HL-60/S4 (cell line): ENCODE results near the gene TGM3.

ENCODE experiments used
- in situ Hi-C: fragments of 300-500 bp; cut with MboI; formaldehyde crosslinking; loops from 2 replicates; pipeline ENCODE4 v1.14.3; 2022; ENCODE audit warnings: low sequenced_read_pairs

TGM3 gene

GRCh38 chr20:2283706-2284423, 11.9 kb upstream of the TGM3 start:
- in situ Hi-C loops, result no loop called here

- in situ Hi-C loops, result no loop called here
Observed at GRCh38 chr20:2285193-2285592, 10.6 kb upstream of the TGM3 start.

DNA sequence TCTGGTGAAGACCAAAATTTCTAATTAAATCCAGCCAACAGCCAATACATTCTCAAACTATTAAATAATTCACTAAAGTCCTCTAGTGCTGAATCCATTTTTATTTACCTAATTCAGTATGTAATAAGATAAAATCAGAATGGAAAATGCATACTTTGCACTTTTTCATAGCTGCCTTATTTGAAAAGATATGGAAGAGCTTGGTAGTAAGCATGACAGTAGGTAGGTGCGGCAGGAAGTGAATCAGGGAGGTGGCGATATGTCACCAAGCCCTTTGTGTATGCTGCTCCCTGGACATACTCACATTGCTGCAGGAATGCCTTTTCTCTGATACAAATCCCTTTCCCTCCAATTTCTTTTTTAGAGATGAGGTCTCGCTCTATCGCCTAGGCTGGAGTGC, 10.2 kb upstream of the TGM3 start:
- in situ Hi-C loops, result no loop called here

GRCh38 chr20:2287504-2287903, 8.3 kb upstream of the TGM3 start:
- in situ Hi-C loops, result no loop called here

DNA sequence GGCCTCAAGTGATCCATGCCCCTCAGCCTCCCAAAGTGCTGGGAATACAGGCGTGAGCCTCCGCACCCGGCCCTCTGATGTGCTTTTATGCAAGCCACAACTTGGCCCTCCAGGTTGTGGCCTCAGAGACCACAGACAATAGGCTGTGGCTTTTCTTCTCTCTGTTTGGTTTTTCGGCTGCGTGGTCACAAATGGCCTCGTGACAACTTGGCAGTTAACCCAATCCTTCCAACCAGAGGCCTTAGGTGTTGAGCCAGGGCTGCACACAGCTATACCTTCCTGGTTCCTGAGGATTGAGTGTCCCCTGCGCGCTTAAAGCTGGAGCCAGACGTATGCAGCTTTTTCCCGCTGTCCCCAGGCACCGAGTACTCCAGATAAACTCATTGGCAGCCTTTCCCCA, 6.3 kb upstream of the TGM3 start:
- in situ Hi-C loops, result no loop called here

GRCh38 chr20:2290486-2290885, 5.3 kb upstream of the TGM3 start:
- in situ Hi-C loops, result no loop called here

GRCh38 chr20:2292416-2293110, 3.2 kb upstream of the TGM3 start:
- in situ Hi-C loops, result no loop called here

GRCh38 chr20:2293486-2293885, 2.3 kb upstream of the TGM3 start:
- in situ Hi-C loops, result no loop called here

- in situ Hi-C loops, result no loop called here
Observed at GRCh38 chr20:2293971-2294370, 1.8 kb upstream of the TGM3 start.

- in situ Hi-C loops, result no loop called here
Observed at GRCh38 chr20:2295286-2295685, 515 bp upstream of the TGM3 start.

DNA sequence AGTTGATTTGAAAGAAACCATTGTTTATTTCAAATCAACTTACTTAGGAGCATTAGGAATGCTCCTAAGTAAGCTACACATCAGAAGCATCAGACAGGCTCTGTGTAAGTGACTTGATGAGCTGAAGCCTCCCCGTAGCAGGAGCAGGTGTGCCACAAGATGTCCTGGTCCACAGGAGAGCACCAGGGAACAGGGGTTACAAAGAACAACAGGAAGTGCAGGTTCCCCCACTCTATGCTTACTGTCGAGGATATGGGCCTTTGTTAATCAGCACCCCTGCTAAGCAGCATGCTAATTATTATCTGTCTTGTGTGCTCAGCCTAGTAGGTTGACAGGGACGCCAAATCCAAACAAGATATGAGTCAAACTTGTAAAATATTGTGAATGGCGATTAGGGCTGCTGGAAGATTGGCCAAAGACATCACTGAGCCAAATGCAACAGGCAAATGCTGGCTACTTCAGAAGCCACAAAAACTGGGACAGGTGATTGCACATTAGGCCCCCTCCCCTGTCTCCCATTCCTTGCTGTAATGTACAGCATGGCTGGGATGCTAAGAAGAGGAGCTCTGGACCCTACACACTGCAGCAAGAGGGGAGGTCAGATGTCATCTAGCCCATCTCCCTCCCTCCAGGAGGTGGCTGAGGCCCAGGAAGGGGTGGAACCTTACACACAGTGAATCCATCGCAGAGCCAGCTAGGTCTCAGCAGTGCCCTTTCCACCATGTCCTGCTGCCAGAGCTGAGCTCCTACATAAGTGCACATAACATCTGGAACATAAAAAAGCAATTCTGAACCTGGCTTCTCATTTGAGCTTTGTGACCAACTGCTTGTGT, 939 bp downstream of the TGM3 start:
- in situ Hi-C loops, result no loop called here

DNA sequence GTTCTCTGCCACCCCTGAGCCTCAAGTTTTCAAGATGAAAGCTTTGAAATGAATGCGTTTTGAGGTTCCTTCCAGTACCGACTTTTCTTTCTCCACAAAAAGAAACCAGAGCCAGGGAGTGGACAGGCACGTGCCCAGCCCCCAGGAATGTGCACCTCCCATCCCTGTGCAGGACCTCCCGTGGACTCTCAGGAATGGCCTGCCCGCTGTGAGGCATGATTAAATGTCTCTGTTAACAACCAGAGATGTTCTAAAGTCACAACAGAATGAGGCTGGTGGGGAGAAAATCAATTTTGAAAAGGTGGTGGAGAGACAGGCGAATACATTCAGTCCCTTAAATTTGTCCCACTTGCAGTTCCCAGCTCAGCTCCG, 1.5 kb downstream of the TGM3 start:
- in situ Hi-C loops, result no loop called here

GRCh38 chr20:2298116-2298515, 2.3 kb downstream of the TGM3 start:
- in situ Hi-C loops, result no loop called here

GRCh38 chr20:2298701-2299100, 2.9 kb downstream of the TGM3 start:
- in situ Hi-C loops, result no loop called here

DNA sequence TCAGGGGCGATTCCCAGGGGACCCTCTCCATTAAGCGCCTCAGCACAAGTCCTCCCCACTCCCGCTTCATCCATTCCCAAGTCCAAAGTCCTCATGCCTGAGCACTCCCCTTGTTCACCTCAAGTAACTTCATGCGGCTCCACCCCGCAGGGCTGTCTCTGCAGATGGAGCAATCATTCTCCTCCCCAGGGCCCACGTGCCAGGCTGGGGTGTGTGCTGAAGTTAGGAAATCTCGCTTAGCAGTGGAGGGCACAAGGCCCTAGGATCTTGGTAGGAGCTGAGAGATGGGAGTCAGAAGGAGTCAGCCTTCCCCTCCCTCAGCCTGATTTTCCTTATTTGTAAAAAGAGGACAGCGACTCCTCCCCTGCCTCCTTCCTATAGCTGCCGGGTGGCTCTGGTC, 3.5 kb downstream of the TGM3 start:
- in situ Hi-C loops, result no loop called here

GRCh38 chr20:2300002-2300401, 4.2 kb downstream of the TGM3 start:
- in situ Hi-C loops, result no loop called here

DNA sequence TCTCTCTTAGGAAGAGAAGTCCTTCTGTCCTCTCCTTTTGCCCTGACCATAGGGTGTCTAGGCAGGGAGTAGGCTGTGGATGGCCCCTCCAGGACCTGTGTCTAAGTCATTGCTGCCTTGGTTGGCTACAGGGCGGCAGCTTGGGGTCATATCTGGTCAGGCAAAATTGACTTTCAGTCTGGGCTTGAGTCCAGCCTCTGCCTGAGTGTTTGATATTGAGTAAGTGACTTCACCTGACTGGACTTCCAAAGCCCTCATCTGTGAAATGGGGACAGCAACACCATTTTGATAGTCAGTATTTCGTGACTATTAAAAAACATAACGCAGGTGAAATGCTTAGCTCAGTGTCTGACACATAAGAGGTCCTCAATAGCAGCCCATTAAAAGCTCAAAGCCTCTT, 4.6 kb downstream of the TGM3 start:
- in situ Hi-C loops, result no loop called here

GRCh38 chr20:2301164-2301622, 5.4 kb downstream of the TGM3 start:
- in situ Hi-C loops, result no loop called here

DNA sequence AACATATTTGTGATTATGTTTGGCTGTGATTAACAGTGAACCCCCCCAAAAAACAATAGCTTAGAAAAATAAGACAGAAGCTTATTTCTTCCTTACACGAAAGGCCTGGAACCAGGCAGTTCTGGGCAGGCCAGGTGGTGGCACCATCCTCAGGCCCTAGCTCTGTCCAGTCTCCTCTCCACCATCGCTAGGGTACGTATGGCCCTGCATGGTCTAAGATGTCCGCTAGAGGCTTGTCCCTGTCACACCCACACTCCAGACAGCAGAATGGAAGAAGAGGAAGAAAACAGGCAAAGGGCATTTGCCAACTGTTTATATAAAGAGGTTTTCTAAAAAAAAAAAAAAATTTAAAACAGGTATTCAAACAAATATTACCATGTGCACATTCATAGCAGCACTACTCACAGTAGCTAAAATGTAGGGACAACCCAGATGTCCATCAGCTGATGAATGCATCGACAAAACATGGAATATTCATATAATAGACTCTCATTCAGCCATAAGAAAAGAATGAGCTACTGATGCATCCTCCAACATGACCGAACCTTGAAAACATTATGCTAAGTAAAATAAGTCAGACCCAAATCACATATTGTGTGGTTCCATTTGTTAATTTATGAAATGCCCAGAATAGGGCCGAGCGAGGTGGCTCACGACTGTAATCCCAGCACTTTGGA, 6.7 kb downstream of the TGM3 start:
- in situ Hi-C loops, result no loop called here

GRCh38 chr20:2303673-2304072, 7.9 kb downstream of the TGM3 start:
- in situ Hi-C loops, result no loop called here

- in situ Hi-C loops, result no loop called here
Observed at GRCh38 chr20:2304180-2304579, 8.4 kb downstream of the TGM3 start.
